GM21717 (cell line): ENCODE measurements around the gene RCN2.
A peak's percentile ranks its signal among the peaks of the same experiment; 100 is the strongest.

Experiments used
- ATAC-seq: cut with Tn5 transposase; IDR thresholded peaks from one replicate; pipeline ENCODE4 v1.9.1; 2021; ENCODE audit warnings: mild to moderate bottlenecking, moderate library complexity; ENCODE audit not compliant: unreplicated experiment

The RCN2 gene

DNA sequence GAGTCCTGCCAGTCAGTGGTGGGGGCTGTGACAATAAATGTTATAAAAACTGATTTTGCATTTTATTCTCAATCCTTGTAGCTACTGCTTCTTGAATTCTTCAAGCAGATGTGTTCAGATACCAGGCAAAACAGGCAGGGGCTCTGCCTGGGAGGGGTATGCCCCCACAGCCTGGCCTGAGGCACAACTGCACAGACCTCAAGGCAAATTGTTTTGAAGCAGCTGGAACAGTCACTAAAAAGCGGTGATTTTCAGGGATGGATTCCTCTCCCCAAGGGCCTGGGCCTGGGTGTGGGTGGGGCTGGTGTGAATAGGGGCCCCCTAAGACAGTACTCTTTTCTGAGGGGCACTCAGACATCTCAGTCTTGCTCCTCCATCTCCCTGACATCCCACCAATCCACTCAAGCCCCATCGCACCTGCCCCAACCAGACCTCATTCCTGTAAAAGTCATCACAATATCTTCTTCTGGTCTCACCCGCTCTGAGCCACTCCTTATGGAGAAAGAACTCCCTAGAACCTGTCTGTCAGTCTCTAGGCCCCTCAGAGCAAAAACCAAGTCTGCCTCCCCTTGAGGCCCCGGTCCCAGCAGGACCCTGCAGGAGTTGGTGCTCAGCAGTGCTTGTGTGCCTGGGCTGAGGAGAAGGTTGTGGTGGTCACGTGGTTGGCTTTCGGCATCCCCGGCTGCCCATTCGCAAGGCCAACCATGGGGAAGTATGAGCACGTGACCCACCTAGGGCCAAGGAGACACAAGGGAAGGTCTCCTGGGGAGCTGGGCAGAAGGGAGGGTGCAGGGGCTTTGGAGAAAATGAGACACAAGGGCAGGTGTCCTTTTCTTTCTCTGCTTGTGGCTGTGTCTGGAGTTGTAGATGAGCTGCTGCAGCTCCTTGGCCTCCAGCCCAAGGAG lies 60.4 kb downstream of the RCN2 start:
- ATAC-seq = no peak

DNA sequence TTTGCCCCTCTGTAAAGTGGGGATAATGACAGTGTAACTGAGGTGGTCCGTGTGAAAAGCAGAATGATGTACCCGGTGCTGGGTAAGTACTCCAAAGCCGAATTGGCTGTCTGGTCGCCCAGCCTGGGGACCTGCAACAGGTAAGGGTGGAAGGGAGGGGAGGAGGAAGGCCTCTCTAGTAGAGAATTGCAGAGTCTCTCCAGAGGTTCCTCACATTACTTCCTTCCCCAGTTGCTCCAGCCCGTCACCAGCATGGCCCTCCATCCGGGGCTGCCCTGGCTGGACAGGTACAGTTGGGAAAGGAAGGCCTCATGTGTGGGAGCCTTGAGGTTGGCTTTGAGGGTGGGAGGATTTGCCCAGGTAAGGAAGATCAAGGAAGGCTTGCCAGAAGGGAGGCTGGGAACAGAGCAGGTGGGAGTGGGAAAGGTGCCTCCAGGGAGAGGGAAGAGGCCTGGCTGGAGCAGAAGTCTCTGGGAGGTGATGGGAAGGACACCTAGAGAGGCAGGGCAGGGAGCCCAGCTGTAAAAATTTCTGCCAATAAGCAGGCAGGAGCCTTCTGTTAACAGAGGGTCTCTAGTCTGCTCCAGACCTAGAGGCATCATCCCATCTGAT lies 61.7 kb downstream of the RCN2 start:
- ATAC-seq = no peak

DNA sequence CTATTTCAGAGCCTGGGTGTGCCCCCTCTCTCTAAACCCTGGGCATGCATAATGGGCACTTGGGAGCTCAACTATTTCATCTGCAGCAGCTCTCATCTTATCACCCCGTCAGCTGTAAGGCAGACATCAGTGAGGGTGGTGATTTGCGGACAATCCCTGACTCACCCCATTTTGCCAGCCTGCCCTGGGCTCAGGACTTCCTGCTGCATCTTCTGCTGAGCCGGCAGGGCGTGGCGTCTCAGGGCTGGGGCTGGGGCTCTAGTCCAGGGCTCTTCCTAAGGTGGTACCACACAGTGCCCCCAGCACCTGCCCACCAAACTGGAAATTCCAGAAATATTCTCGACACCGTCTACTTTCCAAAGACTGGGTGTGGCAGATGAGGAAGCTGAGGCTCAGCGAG lies 62.5 kb downstream of the RCN2 start:
- no peak for ATAC-seq

DNA sequence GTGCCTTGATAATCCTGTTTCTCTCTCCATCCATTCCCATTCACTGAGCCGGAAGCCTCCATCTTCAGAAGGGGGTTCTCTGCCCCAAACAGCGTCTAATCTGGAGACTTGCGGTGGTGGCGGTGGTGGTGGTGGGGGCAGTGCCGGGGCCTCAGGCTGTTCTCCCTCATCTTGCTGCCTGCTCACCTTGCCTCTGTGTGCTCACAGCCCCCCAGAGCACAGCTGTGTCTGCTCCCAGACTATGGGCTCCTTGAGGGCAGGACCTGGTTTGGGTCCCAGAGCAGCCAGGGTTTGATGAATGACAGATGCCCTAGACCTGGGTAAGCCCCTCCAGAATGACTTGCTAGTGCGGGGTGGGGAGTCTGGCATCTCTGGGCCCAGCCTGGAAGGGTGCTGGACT lies 62.9 kb downstream of the RCN2 start:
- ATAC-seq = no peak

DNA sequence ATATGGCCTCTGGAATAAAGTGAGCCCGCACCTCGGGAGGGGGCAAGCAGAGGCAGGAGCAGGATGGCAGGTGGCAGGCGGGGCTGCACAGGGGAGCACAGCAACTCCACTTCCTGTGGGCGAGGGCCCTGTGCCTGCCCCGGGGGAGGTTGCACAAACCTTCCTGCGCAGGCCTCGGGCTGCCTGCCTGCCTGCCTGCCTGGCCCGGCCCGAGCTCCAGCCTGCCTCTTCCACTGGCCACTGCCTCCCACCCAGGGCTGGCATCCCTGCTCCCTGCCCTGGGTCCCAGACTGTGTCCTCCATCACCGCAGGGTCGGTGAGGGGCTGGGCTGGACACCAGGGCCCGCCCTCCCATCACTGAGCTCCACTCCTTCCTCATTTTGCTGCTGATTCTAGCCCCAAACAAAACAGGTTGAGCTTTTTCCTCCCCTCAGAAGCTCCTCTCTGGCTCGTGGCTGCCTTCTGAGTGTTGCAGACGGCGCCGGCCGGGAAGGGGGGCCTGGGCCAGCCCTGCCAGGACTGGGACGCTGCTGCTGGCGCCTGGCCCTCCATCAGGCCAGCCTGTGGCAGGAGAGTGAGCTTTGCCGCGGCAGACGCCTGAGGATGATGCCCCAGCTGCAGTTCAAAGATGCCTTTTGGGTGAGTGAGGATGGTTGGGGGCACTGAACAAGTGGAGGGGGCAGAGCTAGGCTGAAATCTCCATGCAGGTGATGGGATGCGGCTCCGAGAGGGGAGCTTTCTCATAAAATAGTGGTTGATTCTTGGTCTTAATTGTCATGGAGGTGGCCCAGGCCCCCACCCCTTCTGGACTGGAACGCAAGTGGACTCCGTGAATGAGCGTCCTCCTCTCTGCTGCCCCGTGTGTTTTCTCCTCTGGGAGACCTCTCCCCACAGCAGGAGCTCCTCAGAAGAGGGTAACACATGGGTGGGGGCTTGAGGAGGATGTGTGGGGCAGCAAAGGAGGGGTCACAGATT lies 63.7 kb downstream of the RCN2 start, which contains the start of gene PSTPIP1:
TSS of gene PSTPIP1 (plus strand) at position 156 of the 975 bp plus-strand sequence. CDS start at position 604, 448 bp downstream.
- peak; percentile 45 for ATAC-seq

DNA sequence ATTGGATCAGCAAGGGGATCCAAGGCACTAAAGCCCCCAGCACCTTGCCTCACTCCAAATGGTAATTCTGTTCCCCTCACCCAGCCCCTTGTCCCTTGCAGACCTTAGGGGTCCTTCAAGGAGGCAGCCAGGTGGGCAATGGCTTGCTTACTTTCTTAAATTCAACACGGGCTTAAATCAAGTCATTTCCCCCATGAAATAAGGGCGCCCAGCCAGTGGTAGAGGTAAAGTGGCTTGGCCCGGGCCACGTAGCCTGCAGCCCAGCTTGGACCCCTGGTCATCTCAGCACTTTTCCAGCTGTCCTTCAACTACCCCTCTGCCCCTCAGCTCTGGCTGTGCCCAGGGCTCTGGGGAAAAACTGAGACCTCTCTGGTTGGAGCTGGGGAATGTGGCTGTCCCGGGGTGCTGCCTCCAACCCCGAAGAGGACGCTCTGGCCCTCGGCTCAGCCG lies 64.6 kb downstream of the RCN2 start:
- ATAC-seq = no peak

DNA sequence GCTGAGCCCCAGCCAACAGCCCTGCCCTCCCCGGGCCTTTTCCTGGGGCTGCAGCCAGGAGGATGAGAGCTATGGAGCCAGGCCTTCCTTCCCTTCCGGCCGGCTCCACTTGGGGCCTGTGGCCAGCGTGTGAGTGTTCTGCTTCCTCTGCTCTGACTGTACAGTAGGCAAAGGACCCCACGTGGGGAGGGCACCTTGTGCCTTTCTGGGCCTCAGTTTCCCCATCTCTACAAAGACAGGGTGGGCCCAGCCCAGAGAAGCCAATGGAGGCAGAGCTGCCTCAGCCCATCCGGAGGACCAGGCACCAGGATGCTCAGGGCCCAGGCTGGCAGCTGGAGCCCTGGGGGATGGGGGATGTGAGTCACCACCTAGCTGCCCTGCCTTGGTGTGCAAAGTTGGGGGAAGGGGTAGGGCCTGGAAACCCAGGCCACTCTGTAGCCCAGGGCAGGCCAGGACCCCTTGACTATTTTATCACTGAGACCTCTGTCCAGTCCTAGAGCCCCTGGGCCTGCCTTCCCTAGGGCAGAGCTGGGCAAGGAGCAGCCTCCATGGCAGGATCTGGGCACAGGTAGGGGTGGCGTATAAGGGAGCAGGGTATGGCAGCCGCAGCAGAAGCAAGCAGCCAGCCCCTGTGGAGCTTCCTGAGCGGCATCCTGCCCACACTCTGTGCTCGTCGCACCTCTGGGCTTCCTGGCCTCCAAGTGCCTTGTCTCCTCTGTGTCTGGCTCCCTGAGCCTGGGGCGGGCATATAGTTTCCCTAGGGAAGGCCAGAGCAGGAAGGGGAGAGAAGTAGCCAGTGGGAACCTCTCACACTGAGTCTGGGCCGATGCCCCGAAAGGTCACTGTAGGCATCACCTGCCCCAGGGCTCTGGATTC lies 65.2 kb downstream of the RCN2 start:
- ATAC-seq = no peak

DNA sequence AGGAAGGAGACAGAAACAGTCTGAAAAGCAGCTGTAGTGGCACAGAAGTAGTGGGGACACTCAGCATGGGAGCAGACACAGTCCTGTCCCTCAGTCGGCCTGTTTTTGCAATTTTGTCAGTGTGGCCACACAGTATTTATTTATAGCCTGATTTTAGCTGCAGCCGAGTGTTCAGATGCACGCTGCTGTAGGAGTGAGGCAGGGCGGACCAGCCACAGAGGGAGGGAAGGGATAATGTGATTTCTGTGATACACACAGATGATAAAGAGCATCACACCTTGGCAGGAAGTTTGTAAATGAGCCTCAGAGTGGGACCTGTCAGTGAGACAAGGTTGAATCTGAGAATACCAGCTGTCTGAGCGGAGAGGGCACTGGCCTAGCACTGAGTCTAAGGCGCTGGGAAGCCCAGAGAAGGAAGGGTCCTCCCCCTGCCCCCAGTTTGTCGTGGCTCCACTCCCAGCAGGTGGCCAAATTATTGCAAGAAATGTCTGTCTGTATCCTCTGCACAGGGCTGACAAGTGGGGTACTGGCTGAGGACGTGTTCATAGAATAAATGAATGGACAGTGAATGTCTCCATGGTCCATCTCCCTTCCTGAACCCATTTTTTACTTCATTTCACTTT lies 67.2 kb downstream of the RCN2 start:
- ATAC-seq = no peak

DNA sequence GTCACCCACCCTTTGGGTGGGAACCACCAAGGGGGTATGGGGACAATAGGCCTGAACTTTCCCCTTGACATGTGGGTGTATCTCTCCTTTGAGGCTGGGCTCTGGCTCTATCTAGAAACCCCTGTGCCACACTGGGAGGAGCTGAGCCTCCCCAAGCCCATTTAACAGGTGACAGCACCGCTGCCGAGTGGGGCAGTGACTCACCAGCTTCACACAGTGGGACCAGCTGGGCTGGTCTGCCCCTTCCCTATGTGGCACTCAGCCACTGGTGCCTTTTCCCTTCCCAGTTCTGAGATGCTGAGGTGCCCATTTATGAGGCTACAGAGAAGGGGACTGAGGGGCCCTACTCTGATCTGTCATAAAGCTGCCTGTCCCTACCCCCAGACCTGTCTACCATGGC lies 68.4 kb downstream of the RCN2 start:
- ATAC-seq = no peak

DNA sequence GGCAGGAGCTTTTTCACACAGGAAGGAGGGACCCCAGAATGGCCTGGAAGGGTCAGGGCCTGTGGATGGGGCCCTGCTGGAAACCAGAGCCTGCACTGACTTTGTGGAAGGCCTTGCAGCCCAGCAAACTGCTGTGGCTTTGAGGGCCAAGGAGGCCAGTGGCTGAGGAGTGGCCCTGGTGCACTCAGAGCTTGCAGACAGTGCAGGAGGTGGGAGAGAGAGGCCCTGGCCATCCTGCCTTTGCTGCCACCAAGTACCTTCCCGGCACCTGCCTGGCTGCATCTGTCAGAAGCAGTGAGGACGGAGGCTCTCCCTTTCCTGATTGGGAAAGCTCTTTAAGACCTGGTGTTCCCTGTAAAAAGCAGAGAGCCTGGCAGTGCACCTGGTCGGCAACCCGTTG lies 69.8 kb downstream of the RCN2 start:
- ATAC-seq = no peak

DNA sequence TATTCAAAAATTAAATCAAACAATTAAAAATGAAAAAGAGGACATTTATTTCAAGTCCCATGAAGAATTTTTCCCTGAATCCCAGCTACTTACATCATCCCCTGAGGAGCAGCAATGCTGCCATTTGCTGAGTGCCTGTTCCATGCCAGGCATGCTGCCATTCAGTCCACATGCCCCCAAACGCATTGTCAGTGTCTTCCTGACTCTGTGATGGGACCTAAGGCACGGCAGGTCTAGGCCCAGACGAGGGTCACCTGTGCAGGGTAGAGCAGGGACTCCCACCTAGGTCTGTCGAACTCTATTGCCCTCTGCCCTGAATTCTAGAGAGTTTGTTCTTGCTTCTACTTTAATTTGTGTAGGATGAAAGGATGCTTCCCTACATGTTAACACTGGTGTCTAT lies 70.4 kb downstream of the RCN2 start:
- ATAC-seq = no peak

DNA sequence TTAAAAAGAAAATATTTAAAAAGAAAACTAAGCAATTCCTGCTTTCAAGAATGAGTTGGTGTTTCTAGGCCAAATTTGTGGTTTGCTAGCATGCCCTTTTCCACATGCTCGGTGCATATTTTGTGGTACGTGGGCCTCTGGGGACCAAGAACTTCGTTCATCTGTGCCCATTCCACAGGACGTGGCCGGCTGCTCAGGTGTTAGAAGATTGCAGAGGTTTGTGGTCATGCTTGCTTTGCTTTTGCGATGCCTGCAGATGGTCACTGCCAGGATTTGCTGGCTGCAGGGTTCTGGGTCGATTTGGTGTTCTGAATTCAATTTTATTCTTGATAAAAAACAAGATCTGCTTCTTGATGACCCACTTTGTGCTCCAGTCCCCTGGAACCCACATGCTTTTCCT lies 70.9 kb downstream of the RCN2 start:
- ATAC-seq = no peak

DNA sequence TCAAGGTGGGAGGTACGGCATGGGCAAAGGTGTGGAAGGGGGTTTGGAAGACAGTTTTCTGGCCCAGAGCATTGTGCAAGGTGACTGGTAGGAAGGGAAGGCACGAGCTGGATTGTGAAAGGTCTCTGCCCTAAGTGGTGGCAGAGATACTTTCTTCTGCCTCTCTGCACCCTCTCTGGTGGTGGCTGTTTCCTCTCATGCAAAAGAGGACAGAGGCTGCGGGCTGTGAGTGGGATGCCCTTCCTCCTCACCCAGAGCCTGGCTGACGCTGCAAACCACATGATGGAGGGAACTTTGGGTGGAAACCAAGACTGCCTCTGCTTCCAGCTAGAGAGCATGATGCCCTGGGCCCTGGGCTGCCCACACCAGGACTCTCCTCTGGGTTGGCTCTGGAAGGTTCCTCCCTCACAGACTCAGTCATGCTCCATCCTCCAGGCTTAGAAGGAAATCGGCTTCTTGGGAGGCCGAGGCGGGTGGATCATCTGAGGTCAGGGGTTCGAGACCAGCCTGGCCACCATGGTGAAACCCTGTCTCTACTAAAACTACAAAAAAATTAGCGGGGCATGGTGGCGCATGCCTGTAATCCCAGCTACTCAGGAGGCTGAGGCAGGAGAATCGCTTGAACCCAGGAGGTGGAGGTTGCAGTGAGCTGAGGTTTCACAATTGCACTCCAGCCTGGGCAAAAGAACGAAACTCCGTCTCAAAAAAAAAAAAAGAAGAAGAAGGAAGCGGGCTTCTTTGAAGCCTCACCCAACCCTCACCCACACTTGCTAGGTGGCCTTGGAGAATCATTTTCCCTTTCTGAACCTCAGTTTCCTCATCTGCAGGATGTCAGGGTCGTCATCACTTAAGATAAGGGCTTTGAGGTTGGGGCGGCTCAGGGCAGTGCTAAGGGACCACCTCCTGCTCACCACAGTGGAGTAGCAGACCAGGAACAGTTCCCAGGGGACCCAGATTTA lies 71.7 kb downstream of the RCN2 start:
- peak; percentile 81 for ATAC-seq
